ENCODE data around the gene PRKCZ.
"Not testable (repeated sequence)": the region's sequence is repeated elsewhere in the genome, so short reads cannot be mapped to it uniquely, and the experiment has no call there.

PRKCZ gene

DNA sequence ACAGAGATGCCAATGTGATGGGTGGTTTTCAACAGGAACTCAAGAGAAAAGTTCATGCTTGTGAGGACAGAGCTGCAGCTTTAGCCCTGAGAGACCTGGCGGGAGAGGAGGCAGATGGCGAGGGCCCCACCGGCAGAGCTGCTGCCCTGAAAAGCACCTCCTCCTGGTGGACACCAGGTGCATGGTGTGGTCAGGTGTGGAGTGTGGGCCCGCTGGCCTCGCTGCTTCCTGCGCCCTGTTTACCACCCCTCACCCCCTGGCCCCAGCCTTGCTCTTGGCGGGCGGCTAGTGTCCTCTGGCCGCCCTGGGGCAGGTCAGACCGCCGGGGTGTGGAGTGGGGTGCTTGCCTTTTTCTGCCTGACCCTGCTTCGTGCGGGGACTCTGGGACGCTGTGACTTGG is 42.8 kb downstream of the PRKCZ start:
- H3K79me2 ChIP-seq = no peaks in the 10 kb centered on the region
- no peak overlapping the region for H2AFZ ChIP-seq
- TF ChIP-seq, protein P1, sequence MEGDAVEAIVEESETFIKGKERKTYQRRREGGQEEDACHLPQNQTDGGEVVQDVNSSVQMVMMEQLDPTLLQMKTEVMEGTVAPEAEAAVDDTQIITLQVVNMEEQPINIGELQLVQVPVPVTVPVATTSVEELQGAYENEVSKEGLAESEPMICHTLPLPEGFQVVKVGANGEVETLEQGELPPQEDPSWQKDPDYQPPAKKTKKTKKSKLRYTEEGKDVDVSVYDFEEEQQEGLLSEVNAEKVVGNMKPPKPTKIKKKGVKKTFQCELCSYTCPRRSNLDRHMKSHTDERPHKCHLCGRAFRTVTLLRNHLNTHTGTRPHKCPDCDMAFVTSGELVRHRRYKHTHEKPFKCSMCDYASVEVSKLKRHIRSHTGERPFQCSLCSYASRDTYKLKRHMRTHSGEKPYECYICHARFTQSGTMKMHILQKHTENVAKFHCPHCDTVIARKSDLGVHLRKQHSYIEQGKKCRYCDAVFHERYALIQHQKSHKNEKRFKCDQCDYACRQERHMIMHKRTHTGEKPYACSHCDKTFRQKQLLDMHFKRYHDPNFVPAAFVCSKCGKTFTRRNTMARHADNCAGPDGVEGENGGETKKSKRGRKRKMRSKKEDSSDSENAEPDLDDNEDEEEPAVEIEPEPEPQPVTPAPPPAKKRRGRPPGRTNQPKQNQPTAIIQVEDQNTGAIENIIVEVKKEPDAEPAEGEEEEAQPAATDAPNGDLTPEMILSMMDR (IDR thresholded peaks at IDR 0.05) = no peak
- H3K27me3 ChIP-seq (ENCODE audit: control insufficient read depth, insufficient read depth, low read length) = no peaks in the 10 kb centered on the region
- H3K36me3 ChIP-seq (ENCODE audit: control insufficient read depth, insufficient read depth, low read length) = no peaks in the 10 kb centered on the region
- H3K9ac ChIP-seq = no peak overlapping the region
- H3K4me2 ChIP-seq (ENCODE audit: low read length) = no peak overlapping the region
- H3K9me3 ChIP-seq (ENCODE audit: control insufficient read depth, low read length) = no peaks in the 10 kb centered on the region
- no peak overlapping the region for H3K27ac ChIP-seq
- H3K4me1 ChIP-seq = no peaks in the 10 kb centered on the region
- no peak overlapping the region for H3K4me3 ChIP-seq (ENCODE audit: low read depth, low read length)

DNA sequence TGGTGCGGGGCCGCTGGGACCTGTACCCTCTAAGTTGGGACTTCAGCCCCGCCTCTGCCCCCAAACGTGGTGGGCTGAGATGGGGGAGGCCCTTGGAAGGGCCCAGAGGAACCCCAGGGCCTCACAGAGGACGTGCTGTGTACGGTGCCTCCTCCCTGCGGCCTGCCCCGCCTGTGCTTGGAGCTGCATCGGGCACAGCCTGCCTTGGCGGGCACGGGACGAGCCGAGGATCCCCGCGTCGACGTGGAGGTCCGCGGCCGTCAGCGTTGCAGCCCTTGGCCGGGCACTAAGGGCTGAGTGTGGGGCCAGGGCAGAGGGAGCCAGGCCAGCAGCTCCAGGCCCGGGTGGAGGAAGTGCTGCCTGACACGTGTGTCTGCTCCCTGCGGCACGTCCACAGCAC is 43.4 kb downstream of the PRKCZ start:
- Histone ChIP-seq H3K4me1 (no peaks in the 10 kb centered on the region), H3K36me3 (ENCODE audit: control insufficient read depth, insufficient read depth, low read length) (no peaks in the 10 kb centered on the region), H3K9me3 (ENCODE audit: control insufficient read depth, low read length) (no peaks in the 10 kb centered on the region), H2AFZ (no peak overlapping the region), H3K27me3 (ENCODE audit: control insufficient read depth, insufficient read depth, low read length) (no peaks in the 10 kb centered on the region), H3K27ac (no peak overlapping the region), H3K9ac (no peak overlapping the region), H3K4me2 (ENCODE audit: low read length) (no peak overlapping the region), H3K79me2 (no peaks in the 10 kb centered on the region), H3K4me3 (ENCODE audit: low read depth, low read length) (no peak overlapping the region)
- TF ChIP-seq, protein P1 (IDR thresholded peaks at IDR 0.05) = no peak

DNA sequence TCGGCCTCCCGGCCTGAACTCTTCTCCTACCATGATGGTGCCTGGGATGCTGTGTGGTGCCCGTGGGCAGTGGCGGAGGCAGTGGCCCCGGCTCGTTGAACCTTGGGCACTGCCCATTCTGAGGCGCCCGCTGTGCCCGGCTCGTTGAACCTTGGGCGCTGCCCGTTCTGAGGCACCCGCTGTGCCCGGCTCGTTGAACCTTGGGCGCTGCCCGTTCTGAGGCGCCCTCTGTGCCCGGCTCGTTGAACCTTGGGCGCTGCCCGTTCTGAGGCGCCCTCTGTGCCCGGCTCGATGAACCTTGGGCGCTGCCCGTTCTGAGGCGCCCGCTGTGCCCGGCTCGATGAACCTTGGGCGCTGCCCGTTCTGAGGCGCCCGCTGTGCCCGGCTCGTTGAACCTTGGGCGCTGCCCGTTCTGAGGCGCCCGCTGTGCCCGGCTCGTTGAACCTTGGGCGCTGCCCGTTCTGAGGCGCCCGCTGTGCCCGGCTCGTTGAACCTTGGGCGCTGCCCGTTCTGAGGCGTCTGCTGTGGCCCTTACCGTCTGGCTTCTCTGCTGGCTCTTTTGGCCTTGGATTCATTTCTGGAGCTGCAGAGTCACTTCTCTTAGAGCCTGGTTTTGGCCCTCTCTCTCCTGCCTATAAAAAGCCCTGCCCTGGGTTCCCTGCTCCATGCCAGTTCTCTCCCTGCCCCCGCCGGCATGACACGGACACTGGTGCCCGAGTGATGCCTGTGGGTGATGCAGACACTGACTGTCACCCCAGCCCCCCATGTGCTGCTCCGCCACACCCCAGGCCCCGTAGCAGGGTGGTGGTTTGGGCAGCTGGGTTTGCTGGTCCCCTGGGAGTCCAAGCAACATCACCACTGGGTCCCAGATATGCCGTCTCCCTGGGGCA is 44.3 kb downstream of the PRKCZ start:
- not testable (repeated sequence) for H3K9ac ChIP-seq; H3K36me3 ChIP-seq (ENCODE audit: control insufficient read depth, insufficient read depth, low read length); H2AFZ ChIP-seq; H3K4me3 ChIP-seq (ENCODE audit: low read depth, low read length); H3K9me3 ChIP-seq (ENCODE audit: control insufficient read depth, low read length); H3K4me2 ChIP-seq (ENCODE audit: low read length); H3K79me2 ChIP-seq; H3K4me1 ChIP-seq; H3K27ac ChIP-seq; H3K27me3 ChIP-seq (ENCODE audit: control insufficient read depth, insufficient read depth, low read length)

DNA sequence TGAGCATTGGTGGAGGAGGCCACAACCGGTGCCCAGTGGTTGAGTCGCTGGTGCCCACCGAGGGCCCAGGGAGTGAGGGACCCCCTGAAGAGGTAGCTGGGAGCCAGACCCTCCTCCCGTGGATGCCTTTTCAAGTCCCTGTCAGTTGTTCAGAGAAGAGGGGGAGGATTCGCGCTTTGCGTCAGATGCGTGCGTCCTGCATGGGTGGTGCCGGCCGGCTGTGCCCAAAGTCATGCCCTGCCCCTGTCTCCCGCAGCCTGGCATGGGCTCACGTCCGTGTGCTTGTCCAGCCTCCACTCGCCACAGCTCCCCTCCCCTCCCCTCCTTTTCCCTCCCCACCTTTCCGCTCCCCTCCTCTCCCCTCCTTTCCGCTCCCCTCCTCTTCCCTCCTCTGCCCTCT is 45.2 kb downstream of the PRKCZ start:
- Histone ChIP-seq H3K9me3 (ENCODE audit: control insufficient read depth, low read length) (no peaks in the 10 kb centered on the region), H3K4me3 (ENCODE audit: low read depth, low read length) (no peak overlapping the region), H2AFZ (no peak overlapping the region), H3K4me1 (no peaks in the 10 kb centered on the region), H3K4me2 (ENCODE audit: low read length) (no peak overlapping the region), H3K27ac (no peak overlapping the region), H3K9ac (no peak overlapping the region), H3K27me3 (ENCODE audit: control insufficient read depth, insufficient read depth, low read length) (no peaks in the 10 kb centered on the region), H3K36me3 (ENCODE audit: control insufficient read depth, insufficient read depth, low read length) (no peaks in the 10 kb centered on the region), H3K79me2 (no peaks in the 10 kb centered on the region)
- TF ChIP-seq, protein P1 (IDR thresholded peaks at IDR 0.05) = no peak

DNA sequence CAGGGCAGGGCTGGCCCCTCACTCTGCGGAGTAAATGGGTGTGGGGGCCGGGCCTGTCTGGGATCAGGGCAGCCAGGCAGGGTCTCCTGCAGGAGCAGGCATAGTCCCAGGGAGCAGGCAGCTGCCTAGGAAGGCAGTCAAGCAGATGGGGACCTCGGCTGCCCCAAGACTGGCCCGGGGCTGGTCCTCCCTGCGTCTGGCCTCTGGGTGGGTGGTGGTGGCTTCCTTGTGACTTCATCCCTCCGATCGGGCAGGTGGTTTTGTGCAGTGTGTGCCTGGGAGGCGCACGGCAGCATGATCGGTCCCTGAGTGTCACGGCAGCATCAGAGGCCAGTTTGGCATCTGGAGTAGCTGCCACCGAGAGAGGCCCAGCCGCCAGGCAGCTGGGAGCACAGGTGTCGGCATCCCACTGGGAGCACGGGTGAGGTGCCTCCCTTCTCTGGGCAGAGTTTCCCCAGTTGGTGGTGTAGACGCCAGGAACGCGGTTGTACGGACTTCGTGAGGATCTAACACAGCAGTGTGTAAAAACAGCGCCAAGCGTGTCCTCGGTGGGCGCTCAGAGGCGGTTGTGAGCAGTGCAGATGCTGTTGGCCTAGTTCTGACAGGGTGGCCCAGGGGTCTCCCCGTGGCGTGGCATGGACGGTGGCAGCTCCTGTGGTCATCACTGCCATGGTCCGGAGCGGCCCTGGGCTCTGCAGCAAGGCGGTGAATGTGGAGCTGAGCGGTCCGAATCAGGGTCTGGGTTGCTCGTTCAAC is 45.9 kb downstream of the PRKCZ start:
- TF ChIP-seq, protein P1 (IDR thresholded peaks at IDR 0.05) = no peak
- no peak overlapping the region for H3K9ac ChIP-seq
- no peaks in the 10 kb centered on the region for H3K4me1 ChIP-seq
- H3K27me3 ChIP-seq (ENCODE audit: control insufficient read depth, insufficient read depth, low read length) = no peaks in the 10 kb centered on the region
- no peaks in the 10 kb centered on the region for H3K36me3 ChIP-seq (ENCODE audit: control insufficient read depth, insufficient read depth, low read length)
- no peak overlapping the region for H3K27ac ChIP-seq
- no peaks in the 10 kb centered on the region for H3K79me2 ChIP-seq
- no peak overlapping the region for H3K4me2 ChIP-seq (ENCODE audit: low read length)
- no peaks in the 10 kb centered on the region for H3K9me3 ChIP-seq (ENCODE audit: control insufficient read depth, low read length)
- no peak overlapping the region for H2AFZ ChIP-seq
- H3K4me3 ChIP-seq (ENCODE audit: low read depth, low read length) = no peak overlapping the region

Measured in parathyroid adenoma (tissue), 2 donors.